ENCODE data around the gene TNF.
A peak's percentile ranks its signal among the peaks of the same experiment; 100 is the strongest.

The TNF gene

DNA sequence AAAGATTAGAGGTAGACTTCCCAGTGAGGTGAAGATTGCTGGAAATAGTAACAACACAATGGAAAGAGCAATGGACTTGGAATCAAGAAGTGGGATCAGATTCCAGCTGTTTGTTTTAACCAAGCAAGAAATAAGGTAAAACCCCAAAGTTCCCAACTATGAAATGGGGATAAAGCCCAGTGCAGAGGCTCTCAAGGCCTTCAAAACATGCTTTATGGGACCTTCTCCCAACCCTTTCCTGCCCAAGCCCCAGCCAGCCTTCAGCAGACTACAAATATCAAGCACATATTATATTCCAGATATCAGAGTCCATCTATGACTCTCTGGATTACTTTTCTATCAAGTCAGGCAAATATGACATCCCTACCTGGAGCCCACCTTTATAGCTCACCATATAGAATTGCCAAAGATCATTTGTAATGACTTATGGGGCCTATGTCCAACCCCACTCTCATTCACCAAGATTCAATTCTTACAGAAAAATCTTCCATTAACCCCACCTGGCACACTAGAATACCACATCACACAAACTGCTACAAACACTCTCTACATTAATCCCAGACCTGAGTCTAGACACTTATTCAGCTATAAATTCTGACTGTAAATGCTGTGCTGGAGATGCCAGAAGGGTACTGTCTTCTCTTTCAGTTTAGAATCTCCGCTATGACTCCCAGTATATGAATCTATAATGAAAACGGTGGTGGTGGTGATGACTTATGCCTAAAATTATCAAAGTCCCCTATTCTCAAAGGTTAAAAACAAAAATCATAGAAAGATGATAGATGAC, 39.6 kb upstream of the TNF start:
- Histone ChIP-seq H3K36me3 (ENCODE audit: insufficient read depth, low read length) (peaks cover 95% of the 10 kb centered on the region), H3K4me1 (ENCODE audit: insufficient read depth, low read length) (peaks cover 23% of the 10 kb centered on the region), H3K4me3 (ENCODE audit: low read length) (no peak overlapping the region), H3K27me3 (ENCODE audit: insufficient read depth, low read length) (no peaks in the 10 kb centered on the region), H2AFZ (ENCODE audit: low read depth, low read length) (no peak overlapping the region), H3K9me3 (ENCODE audit: low read length) (no peaks in the 10 kb centered on the region)

GRCh38 chr6:31538805-31539400, 36.5 kb upstream of the TNF start:
- H2AFZ ChIP-seq (ENCODE audit: low read depth, low read length), result no peak overlapping the region
- peaks cover 68% of the 10 kb centered on the region for H3K36me3 ChIP-seq (ENCODE audit: insufficient read depth, low read length)
- peaks cover 29% of the 10 kb centered on the region for H3K4me1 ChIP-seq (ENCODE audit: insufficient read depth, low read length)
- H3K9me3 ChIP-seq (ENCODE audit: low read length), result no peaks in the 10 kb centered on the region
- no peaks in the 10 kb centered on the region for H3K27me3 ChIP-seq (ENCODE audit: insufficient read depth, low read length)
- H3K4me3 ChIP-seq (ENCODE audit: low read length), result peak overlapping the region; percentile 95

- Histone ChIP-seq H3K4me3 (ENCODE audit: low read length) (peak overlapping the region; percentile 95), H3K9me3 (ENCODE audit: low read length) (no peaks in the 10 kb centered on the region), H2AFZ (ENCODE audit: low read depth, low read length) (no peak overlapping the region), H3K27me3 (ENCODE audit: insufficient read depth, low read length) (no peaks in the 10 kb centered on the region), H3K4me1 (ENCODE audit: insufficient read depth, low read length) (peaks cover 36% of the 10 kb centered on the region), H3K36me3 (ENCODE audit: insufficient read depth, low read length) (peaks cover 50% of the 10 kb centered on the region)
These were observed 34.7 kb upstream of the TNF start for GRCh38 chr6:31540640-31541039.

GRCh38 chr6:31541059-31541657, 34.2 kb upstream of the TNF start:
- Histone ChIP-seq H3K4me1 (ENCODE audit: insufficient read depth, low read length) (peaks cover 41% of the 10 kb centered on the region), H3K4me3 (ENCODE audit: low read length) (peak overlapping the region; percentile 95), H3K9me3 (ENCODE audit: low read length) (no peaks in the 10 kb centered on the region), H3K36me3 (ENCODE audit: insufficient read depth, low read length) (peaks cover 45% of the 10 kb centered on the region), H2AFZ (ENCODE audit: low read depth, low read length) (no peak overlapping the region), H3K27me3 (ENCODE audit: insufficient read depth, low read length) (no peaks in the 10 kb centered on the region)

DNA sequence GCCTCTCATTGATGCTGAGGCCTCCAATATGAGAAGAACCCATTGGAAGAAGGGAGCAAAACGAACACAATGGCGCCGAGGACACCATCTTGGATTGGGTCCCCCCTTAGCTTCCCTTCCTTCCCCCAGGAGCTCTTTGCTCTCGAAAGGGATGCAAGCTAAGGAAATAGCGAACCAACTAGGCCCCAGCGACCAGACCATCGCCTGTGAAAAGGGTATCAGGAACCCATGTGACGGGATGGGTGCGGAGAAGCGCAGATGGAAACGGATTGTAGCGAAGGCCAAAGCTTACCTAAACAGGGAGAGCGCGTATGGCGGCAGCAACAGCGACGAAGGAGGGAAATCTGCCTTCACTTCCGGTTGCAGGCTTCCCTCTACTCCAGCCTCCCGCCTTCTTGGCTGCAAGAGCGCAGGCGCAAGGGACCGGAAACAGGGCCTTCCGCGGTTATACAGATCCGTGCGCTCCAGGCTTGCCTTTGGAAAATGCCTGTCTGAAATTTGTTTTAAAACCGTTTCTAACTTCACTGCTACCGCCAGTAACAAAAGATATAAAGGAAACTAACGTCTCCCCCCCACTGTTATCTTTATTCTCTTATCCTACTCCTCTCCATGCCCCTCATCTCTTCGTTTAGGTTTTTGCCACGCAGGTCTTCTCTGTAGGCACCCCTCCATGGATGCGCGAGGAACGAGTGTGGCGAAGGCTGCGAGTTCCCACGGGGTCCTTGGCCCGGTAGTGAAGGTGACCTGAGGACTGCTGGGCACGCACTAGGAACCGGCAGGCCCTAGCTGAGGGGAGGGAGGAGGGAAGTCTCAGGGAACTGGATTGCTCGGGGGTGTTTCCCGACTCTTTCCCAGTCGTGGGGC, 33.5 kb upstream of the TNF start, which contains the start of gene DDX39B:
TSS of gene DDX39B (minus strand) at position 346 of the 864 bp plus-strand sequence. CDS start 1,471 bp downstream, outside the sequence.
- peaks cover 42% of the 10 kb centered on the region for H3K4me1 ChIP-seq (ENCODE audit: insufficient read depth, low read length)
- peak within 1 kb of the TSS; percentile 95 for H3K4me3 ChIP-seq (ENCODE audit: low read length)
- no peaks in the 10 kb centered on the region for H3K27me3 ChIP-seq (ENCODE audit: insufficient read depth, low read length)
- H3K36me3 ChIP-seq (ENCODE audit: insufficient read depth, low read length), result peaks cover 38% of the 10 kb centered on the region
- H3K9me3 ChIP-seq (ENCODE audit: low read length), result no peaks in the 10 kb centered on the region
- H2AFZ ChIP-seq (ENCODE audit: low read depth, low read length), result peak within 1 kb of the TSS; percentile 20

GRCh38 chr6:31543639-31544038, 31.7 kb upstream of the TNF start:
- peaks cover 31% of the 10 kb centered on the region for H3K36me3 ChIP-seq (ENCODE audit: insufficient read depth, low read length)
- H3K4me3 ChIP-seq (ENCODE audit: low read length), result no peak overlapping the region
- no peak overlapping the region for H2AFZ ChIP-seq (ENCODE audit: low read depth, low read length)
- peaks cover 47% of the 10 kb centered on the region for H3K4me1 ChIP-seq (ENCODE audit: insufficient read depth, low read length)
- H3K27me3 ChIP-seq (ENCODE audit: insufficient read depth, low read length), result no peaks in the 10 kb centered on the region
- no peaks in the 10 kb centered on the region for H3K9me3 ChIP-seq (ENCODE audit: low read length)

GRCh38 chr6:31544676-31545075, 30.7 kb upstream of the TNF start:
- Histone ChIP-seq H3K36me3 (ENCODE audit: insufficient read depth, low read length) (peaks cover 31% of the 10 kb centered on the region), H2AFZ (ENCODE audit: low read depth, low read length) (no peak overlapping the region), H3K4me1 (ENCODE audit: insufficient read depth, low read length) (peaks cover 36% of the 10 kb centered on the region), H3K4me3 (ENCODE audit: low read length) (no peak overlapping the region), H3K27me3 (ENCODE audit: insufficient read depth, low read length) (no peaks in the 10 kb centered on the region), H3K9me3 (ENCODE audit: low read length) (no peaks in the 10 kb centered on the region)

DNA sequence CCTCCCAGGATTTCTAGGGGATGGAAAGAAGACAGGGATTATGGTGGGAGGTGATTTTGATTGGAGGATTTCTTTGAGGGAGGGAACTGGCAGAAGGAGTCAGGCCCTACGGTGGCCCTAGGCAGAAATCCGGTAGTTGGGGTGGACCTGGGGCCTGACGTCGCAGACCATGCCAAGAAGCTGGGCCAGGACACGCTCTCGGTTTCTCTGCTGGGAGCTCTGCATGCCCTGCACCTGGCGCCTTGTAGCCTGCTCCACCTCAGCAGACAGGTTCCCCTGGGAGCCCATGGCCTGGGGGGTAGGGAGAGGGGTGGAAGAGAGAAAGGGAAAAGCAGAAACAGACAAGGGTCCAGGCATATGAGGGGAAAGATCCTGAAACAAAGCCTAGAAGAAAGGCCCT, 30.1 kb upstream of the TNF start:
- H3K9me3 ChIP-seq (ENCODE audit: low read length), result no peaks in the 10 kb centered on the region
- H3K4me1 ChIP-seq (ENCODE audit: insufficient read depth, low read length), result peaks cover 30% of the 10 kb centered on the region
- H2AFZ ChIP-seq (ENCODE audit: low read depth, low read length), result no peak overlapping the region
- H3K36me3 ChIP-seq (ENCODE audit: insufficient read depth, low read length), result peaks cover 26% of the 10 kb centered on the region
- peak overlapping the region; percentile 59 for H3K4me3 ChIP-seq (ENCODE audit: low read length)
- H3K27me3 ChIP-seq (ENCODE audit: insufficient read depth, low read length), result no peaks in the 10 kb centered on the region

DNA sequence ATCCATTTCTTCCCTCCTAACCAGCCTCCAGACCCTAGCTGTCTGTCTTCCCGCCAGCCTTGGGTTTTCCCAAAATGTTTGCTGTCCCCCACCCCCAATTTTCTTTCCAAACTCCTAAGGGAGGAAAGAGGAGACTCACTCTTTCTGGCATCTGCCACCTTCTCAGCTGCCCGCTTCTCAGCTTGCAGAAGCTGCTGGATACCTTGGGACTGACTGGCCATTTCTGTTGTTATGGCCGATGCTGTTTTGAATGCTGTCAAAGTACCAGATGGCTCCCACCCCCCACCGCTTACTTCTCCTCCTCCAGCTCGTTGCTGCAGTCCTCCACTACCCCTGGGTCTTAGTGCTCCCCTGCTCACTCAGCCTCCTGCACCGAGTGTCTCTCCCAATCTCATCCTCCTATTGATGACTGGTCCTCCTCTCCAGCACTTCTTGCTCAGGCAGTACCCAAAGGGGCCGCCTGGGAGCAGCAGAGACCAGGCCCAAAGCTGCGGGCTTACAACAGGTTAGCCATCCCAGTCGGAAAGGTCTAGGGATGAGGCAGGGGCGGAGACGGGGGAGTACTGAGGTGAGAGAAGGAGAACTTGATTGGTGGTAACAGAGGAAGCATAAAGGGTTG, 28.9 kb upstream of the TNF start, which contains the start of gene ATP6V1G2:
TSS of gene ATP6V1G2 (minus strand) at position 270 of the 619 bp plus-strand sequence. CDS start at position 221, 49 bp downstream.
- H3K4me3 ChIP-seq (ENCODE audit: low read length), result peak within 1 kb of the TSS; percentile 59
- H3K9me3 ChIP-seq (ENCODE audit: low read length), result no peaks in the 10 kb centered on the region
- H3K4me1 ChIP-seq (ENCODE audit: insufficient read depth, low read length), result peaks cover 24% of the 10 kb centered on the region
- peaks cover 26% of the 10 kb centered on the region for H3K36me3 ChIP-seq (ENCODE audit: insufficient read depth, low read length)
- no peaks in the 10 kb centered on the region for H3K27me3 ChIP-seq (ENCODE audit: insufficient read depth, low read length)
- H2AFZ ChIP-seq (ENCODE audit: low read depth, low read length), result peak within 1 kb of the TSS; percentile 70

- Histone ChIP-seq H3K36me3 (ENCODE audit: insufficient read depth, low read length) (peaks cover 26% of the 10 kb centered on the region), H3K27me3 (ENCODE audit: insufficient read depth, low read length) (no peaks in the 10 kb centered on the region), H3K4me3 (ENCODE audit: low read length) (peak within 1 kb of the TSS; percentile 59), H3K4me1 (ENCODE audit: insufficient read depth, low read length) (peaks cover 24% of the 10 kb centered on the region), H3K9me3 (ENCODE audit: low read length) (no peaks in the 10 kb centered on the region), H2AFZ (ENCODE audit: low read depth, low read length) (peak within 1 kb of the TSS; percentile 70)
These were observed 28.2 kb upstream of the TNF start, which contains the start of gene NFKBIL1 for GRCh38 chr6:31546958-31547726. Gene NFKBIL1, plus strand, starts transcription at chr6:31547608. Its CDS starts 87 bp downstream, at chr6:31547695.

DNA sequence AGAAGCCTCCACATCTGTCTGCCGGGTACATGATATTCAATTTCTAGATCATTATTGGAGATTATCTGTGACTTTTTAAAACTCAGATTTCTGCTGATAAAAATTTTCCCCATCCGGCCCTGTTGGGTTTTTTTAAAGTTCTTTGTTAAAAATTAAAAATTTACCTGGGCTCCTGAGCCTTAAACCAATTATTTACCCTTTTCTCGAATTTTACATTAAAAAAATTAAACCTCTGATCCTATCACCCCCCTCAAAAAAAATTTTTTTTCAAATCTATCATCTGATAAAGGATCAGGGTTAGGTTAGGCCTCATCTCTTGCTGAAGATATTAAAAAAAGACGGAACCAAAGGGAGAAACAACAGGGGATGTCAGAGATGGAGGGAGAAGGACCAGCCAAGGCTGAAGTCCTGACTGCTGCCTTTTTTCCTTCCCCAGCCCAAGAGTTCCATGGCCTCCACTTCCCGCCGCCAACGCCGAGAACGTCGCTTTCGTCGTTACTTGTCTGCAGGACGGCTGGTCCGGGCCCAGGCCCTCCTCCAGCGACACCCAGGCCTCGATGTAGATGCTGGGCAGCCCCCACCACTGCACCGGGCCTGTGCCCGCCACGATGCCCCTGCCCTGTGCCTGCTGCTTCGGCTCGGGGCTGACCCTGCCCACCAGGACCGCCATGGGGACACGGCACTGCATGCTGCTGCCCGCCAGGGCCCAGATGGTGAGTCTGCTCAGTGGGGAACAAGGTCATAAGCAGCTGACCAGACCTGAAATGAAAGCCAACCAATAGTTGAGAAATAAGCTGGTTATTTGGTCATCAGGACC, 27.4 kb upstream of the TNF start:
- peaks cover 26% of the 10 kb centered on the region for H3K36me3 ChIP-seq (ENCODE audit: insufficient read depth, low read length)
- H3K9me3 ChIP-seq (ENCODE audit: low read length), result no peaks in the 10 kb centered on the region
- no peak overlapping the region for H2AFZ ChIP-seq (ENCODE audit: low read depth, low read length)
- peaks cover 22% of the 10 kb centered on the region for H3K4me1 ChIP-seq (ENCODE audit: insufficient read depth, low read length)
- H3K4me3 ChIP-seq (ENCODE audit: low read length), result peak overlapping the region; percentile 59
- H3K27me3 ChIP-seq (ENCODE audit: insufficient read depth, low read length), result no peaks in the 10 kb centered on the region
